Tibial artery (tissue), 4 donors: ENCODE results near the gene DHRSX.

Source experiments
- DNase-seq, 2 donors: peaks; one replicate each; pipeline ENCODE4 v3.0.0-alpha.2; 2019
- H3K27ac ChIP-seq, 2 donors: fragments of 200-600 bp; sonication (generic) in 1 of 2; 1 replicate in 1 of 2; 2 replicates in 1 of 2; pipeline ENCODE4 v1.5.1; 2018 to 2019; ENCODE audit warnings: mild to moderate bottlenecking in 1 of 2
- H3K27me3 ChIP-seq, 2 donors: fragments of 200-600 bp; sonication (generic) in 1 of 2; one replicate each; pipeline versions ENCODE4 v1.5.1 to v1.6.0; 2016 to 2019
- H3K36me3 ChIP-seq, 3 donors: fragments of 200-600 bp; sonication (generic) in 2 of 3; one replicate each; pipeline ENCODE4 v1.5.1; 2016 to 2019; ENCODE audit warnings: mild to moderate bottlenecking in 2 of 3
- H3K4me1 ChIP-seq, 4 donors: fragments of 200-600 bp; sonication (generic) in 2 of 4; 1 replicate in 3 of 4; 2 replicates in 1 of 4; pipeline ENCODE4 v1.5.1; 2016 to 2019
- H3K4me3 ChIP-seq, 2 donors: fragments of 200-600 bp; sonication (generic) in 1 of 2; 1 replicate in 1 of 2; 2 replicates in 1 of 2; pipeline ENCODE4 v1.5.1; 2018 to 2019; ENCODE audit warnings: mild to moderate bottlenecking in 2 of 2
- H3K9me3 ChIP-seq, 3 donors: fragments of 200-600 bp; sonication (generic) in 1 of 3; one replicate each; pipeline ENCODE4 v1.5.1; 2016 to 2019
- CTCF ChIP-seq, 2 experiments: fragments of 200-600 bp in 1 of 2; fragments of 450-650 bp in 1 of 2; IDR thresholded peaks; one replicate each; pipeline ENCODE4 v1.5.1; 2017 to 2019; ENCODE audit warnings: antibody characterized with exemption in 2 of 2, mild to moderate bottlenecking in 1 of 2, moderate library complexity in 1 of 2
- intact Hi-C: fragments of 100-400 bp; cut with DNase I; formaldehyde crosslinking; loops from one replicate; pipeline ENCODE4 v1.15.0; 2023; ENCODE audit warnings: low total_unique reads

Gene DHRSX

GRCh38 chrX:2499507-2499906 lies 1.3 kb downstream of the DHRSX start:
- no peak for TF ChIP-seq CTCF (IDR thresholded peaks at IDR 0.05)
- intact Hi-C loops = loop anchor here (10.0 kb wide), 1 partner anchor 165 kb away; no protein-coding TSS in a partner anchor
- H3K4me3 ChIP-seq = peak overlapping the region; percentile 91 to 97
- H3K27ac ChIP-seq = peak overlapping the region; percentile 95 to 96
- peak in 1 of 2 donors; percentile 38 for DNase-seq
- peaks cover 0 to 5% (median 0%) of the 10 kb centered on the region in 3 donors for H3K36me3 ChIP-seq
- no peaks in the 10 kb centered on the region for H3K9me3 ChIP-seq
- H3K4me1 ChIP-seq = peaks cover 0 to 33% (median 24%) of the 10 kb centered on the region in 4 donors
- H3K27me3 ChIP-seq = no peaks in the 10 kb centered on the region

GRCh38 chrX:2498781-2499302 lies 1.9 kb downstream of the DHRSX start:
- no peaks in the 10 kb centered on the region for H3K27me3 ChIP-seq
- H3K4me3 ChIP-seq = peak overlapping the region; percentile 91 to 97
- intact Hi-C loops = loop anchor here (10.0 kb wide), 1 partner anchor 164 kb away; no protein-coding TSS in a partner anchor
- TF ChIP-seq CTCF (IDR thresholded peaks at IDR 0.05) = no peak
- H3K36me3 ChIP-seq = peaks cover 0 to 5% (median 0%) of the 10 kb centered on the region in 3 donors
- peak overlapping the region; percentile 95 to 96 for H3K27ac ChIP-seq
- DNase-seq = peak; percentile 42 to 69
- H3K4me1 ChIP-seq = peaks cover 0 to 33% (median 24%) of the 10 kb centered on the region in 4 donors
- no peaks in the 10 kb centered on the region for H3K9me3 ChIP-seq

GRCh38 chrX:2497961-2498780 lies 2.6 kb downstream of the DHRSX start:
- Histone ChIP-seq H3K4me3 (peak overlapping the region; percentile 91 to 97), H3K27me3 (no peaks in the 10 kb centered on the region), H3K36me3 (peaks cover 0 to 5% (median 0%) of the 10 kb centered on the region in 3 donors), H3K27ac (peak overlapping the region; percentile 95 to 96), H3K4me1 (peaks cover 0 to 33% (median 24%) of the 10 kb centered on the region in 4 donors), H3K9me3 (no peaks in the 10 kb centered on the region)
- intact Hi-C loops = loop anchor here (10.0 kb wide), 1 partner anchor 163 kb away; no protein-coding TSS in a partner anchor
- TF ChIP-seq CTCF (IDR thresholded peaks at IDR 0.05) = no peak
- peak in 1 of 2 donors; percentile 38 for DNase-seq

- peaks cover 0 to 33% (median 24%) of the 10 kb centered on the region in 4 donors for H3K4me1 ChIP-seq
- H3K9me3 ChIP-seq = no peaks in the 10 kb centered on the region
- no peak for TF ChIP-seq CTCF (IDR thresholded peaks at IDR 0.05)
- peaks cover 0 to 8% (median 1%) of the 10 kb centered on the region in 3 donors for H3K36me3 ChIP-seq
- H3K27me3 ChIP-seq = no peaks in the 10 kb centered on the region
- no peak overlapping the region for H3K27ac ChIP-seq
- intact Hi-C loops = loop anchor here (10.0 kb wide), 1 partner anchor 161 kb away; no protein-coding TSS in a partner anchor
- no peak overlapping the region for H3K4me3 ChIP-seq
- peak in 1 of 2 donors; percentile 40 for DNase-seq
Measured at GRCh38 chrX:2495595-2495994, 5.2 kb downstream of the DHRSX start.

DNA sequence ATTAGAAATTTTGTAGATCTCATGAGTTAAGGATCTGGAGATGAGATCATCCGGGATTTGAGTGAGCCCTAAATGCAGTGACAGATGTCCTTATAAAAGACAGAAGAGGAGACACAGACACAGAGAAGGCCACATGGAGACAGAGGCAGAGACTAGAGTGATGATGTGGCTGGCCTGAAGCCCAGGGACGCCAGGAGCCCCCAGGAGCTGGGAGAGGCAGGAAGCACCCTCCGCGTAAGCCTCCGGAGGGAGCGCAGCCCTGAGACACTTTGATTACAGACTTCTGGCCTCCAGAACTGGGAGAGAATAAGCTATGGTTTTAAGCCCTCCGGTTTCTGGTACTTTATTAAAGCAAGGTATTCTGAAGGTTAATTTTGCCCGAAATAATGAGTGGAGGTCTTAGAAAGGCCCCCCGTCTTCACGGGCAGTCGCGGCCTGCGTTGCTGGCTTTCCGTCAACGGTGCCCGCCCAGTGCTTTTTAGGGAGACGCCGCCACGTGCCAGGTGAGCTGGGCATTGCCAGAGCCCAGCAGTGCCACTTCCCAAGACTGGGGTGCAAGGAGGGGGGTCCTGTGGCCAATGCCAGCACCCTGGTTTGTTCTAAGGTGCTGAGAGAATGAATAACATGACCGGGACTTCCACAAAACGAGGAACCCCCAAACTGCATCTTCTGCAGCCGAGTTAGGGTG lies 8.1 kb downstream of the DHRSX start:
- TF ChIP-seq CTCF (IDR thresholded peaks at IDR 0.05) = no peak
- intact Hi-C loops = loop anchor here (10.0 kb wide), 1 partner anchor 158 kb away; no protein-coding TSS in a partner anchor

More for the DNA sequence above, 8.1 kb downstream of the DHRSX start:
- no peak overlapping the region for H3K27ac ChIP-seq
- H3K9me3 ChIP-seq = no peaks in the 10 kb centered on the region
- peaks cover 26 to 37% (median 31%) of the 10 kb centered on the region in 3 donors for H3K36me3 ChIP-seq
- no peak overlapping the region for H3K4me3 ChIP-seq
- no peak for DNase-seq
- H3K27me3 ChIP-seq = no peaks in the 10 kb centered on the region
- peaks cover 0 to 11% (median 6%) of the 10 kb centered on the region in 4 donors for H3K4me1 ChIP-seq
